GM21576 (cell line): Measurements from ENCODE around the gene PRRG1.
"Not testable (repeated sequence)": the region's sequence is repeated elsewhere in the genome, so short reads cannot be mapped to it uniquely, and the experiment has no call there.

Experiments
- ATAC-seq: cut with Tn5 transposase; IDR thresholded peaks from one replicate; pipeline ENCODE4 v1.9.1; 2021; ENCODE audit warnings: mild to moderate bottlenecking, moderate library complexity; ENCODE audit not compliant: unreplicated experiment

The PRRG1 gene

DNA sequence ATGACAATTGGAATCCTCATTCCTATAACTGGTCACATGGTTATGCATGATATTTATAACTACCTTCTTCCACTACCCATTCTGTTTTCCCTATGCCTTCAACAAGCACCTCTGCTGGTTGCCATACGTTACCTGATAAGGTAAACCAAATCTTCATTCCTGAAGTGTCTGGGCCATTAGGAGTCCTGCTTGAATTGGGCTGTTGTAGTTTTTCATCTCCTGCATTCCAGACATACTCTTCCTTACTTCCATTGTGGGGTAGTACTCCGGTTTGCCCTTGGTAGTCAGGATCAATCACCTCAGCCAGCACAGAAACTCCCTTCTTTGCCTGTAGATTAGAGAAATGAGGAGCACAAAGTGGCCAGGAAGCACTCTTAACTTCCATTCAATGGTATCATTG is 113.2 kb downstream of the PRRG1 start:
- no peak for ATAC-seq

DNA sequence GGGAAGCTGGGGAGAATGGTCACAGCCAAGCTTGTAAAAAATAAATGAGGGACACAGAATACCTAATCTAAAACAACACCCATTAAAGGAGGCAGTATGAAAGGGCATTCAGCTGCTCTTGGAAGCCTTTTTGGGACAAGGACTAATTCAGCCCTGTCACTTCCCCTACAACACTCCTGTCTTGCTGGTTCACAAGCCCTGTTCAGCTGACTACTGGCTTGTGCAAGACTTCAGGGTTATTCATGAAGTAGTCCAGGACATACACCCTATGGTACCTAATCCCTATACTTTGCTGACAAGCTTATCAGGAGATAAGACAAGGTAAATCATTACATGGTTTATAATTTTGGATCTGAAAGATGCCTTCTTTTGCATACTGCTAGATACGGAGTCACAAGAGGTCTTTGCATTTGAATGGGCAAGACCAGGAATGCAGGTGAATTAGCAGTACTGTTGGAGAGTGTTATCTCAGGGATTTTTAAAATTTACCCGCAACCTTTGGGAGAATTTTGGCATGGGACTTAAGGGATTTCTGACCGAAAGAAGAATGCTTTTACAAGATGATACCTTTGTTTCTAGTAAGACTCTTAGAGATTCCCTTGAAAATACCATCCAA is 119.1 kb downstream of the PRRG1 start:
- no peak for ATAC-seq

DNA sequence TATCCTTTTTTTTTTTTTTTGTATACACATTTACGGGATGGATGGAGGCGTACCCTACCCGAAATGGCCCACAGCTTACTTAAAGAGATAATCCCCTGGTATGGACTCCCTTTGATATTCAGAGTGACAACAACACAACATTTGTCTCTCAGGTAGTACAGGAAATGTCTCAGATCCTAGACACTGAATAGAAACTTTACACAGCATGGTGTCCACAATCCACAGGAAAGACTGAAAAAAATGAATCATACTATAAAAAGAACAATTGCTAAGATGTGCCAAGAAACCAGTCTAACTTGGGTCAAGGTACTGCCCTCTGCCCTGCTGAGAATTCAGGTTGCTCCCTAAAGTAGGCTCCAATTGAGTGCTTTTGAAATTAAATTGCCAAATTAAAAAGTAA is 121.5 kb downstream of the PRRG1 start:
- ATAC-seq: no peak

DNA sequence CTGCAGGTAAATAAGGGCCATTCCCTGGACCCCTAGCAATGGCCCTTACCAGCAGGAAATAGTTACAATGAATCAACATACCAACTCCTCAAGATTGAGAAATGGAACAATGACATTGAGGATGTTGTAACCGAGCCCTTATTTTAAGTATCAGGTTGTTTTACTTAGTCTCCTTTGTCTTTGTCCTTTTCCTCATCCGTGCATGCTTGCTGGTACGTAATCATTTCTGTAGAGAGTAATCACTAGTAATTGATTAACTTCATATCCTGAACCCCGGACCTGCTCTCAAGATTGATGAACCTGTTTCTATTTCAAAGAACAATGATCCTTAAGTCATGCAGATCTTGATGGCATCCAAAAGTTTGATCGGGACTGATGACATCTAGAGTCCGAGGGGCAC is 123.7 kb downstream of the PRRG1 start:
- ATAC-seq: no peak

DNA sequence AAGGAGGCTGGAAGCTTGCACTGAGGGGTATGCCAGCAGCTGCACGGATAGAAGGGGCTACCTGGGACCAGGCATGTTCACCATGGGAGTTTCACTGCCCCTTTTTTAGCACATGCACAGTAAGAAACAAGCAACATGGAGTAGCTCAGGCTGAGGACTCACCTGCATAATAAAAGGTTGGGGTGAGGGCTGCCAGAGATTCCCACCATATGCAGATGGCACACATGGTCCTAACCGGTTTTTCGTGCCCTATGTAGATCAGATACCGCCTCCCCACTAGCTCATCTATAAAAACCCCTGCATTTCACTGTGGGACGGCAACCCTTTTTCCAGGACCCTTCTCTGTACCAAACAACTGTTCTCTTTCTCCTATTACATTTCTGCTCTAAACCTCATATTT is 125.3 kb downstream of the PRRG1 start:
- ATAC-seq: no peak

DNA sequence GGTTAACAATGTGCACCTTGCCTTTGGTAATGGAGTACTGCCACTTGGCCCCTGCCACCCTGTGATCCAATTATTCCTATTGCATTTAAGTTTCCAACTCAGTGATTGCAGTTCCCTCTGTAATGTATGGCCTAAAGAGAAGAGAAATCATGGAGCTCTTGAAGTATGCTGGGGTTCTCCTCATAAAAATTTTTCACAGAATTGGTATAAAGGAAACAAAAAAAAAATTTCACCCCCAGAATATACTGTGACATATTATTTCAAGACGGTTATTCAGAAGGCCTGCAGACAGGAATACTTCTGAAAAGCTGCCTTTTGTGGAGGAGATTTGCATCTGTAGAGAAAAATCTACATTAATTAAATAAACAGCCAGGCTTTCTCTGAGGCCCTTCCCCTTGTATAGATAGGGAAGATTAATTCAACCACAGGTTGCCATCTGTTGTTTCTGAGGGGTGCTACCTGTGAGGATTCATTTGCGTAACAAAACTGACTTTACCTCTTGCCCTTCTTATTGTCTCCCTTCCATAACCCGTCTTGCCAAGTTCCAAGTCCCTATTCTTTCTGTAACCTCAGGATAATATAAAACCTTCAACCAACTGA is 127.5 kb downstream of the PRRG1 start:
- no peak for ATAC-seq

DNA sequence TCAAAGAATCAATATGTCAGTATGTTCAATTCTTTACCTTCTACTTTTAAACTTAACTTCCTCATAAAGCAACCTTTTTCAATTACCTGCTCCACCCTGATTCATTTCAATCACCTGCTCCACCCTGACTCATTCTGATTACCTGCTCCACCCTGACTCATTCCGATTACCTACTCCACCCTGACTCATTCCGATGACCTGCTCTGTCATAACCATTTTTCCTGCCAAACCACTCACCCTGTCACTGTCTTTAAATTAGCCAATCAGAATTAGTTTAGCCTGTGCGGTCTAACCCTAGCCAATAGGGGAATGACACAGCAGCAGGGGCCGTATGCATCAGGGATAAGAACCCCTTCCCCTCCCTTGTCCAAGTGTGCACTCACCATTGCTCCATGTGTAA is 135.2 kb downstream of the PRRG1 start:
- not testable (repeated sequence) for ATAC-seq

DNA sequence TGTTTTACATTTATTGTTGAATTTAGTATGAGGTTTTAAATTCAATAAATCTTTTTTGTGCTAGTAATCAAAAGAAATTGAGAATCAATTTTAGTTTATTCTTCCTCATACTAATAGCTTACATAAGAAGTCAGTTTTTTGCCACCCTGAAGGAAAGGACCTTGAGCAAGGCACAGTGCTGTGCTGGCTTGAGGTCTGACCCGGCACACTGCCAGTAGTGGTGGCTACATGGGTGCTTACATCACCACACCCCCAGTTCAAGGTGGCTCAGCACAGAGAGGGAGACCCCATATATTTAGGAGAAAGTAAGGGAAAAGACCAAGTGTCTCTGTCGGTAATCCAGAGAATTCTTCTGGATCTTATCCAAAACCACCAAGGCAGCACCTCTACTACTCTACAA is 136.3 kb downstream of the PRRG1 start:
- no peak for ATAC-seq

DNA sequence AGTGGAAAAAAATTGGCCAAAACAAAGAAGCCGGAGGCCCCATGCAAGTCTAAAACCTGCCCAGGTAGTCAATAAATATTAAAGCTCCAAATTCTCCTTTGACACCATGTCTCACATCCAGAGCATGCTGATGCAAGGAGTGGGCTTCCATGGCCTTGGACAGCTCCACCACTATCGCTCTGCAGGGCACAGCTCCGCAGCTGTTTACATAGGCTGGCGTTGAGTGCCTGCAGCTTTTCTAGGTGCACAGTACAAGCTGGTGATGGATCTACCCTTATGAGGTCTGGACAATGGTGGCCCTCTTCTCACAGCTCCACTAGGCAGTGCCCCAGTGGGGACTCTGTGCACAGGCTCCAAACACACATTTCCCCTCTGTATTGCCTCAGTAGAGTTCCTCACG is 138.1 kb downstream of the PRRG1 start:
- no peak for ATAC-seq

DNA sequence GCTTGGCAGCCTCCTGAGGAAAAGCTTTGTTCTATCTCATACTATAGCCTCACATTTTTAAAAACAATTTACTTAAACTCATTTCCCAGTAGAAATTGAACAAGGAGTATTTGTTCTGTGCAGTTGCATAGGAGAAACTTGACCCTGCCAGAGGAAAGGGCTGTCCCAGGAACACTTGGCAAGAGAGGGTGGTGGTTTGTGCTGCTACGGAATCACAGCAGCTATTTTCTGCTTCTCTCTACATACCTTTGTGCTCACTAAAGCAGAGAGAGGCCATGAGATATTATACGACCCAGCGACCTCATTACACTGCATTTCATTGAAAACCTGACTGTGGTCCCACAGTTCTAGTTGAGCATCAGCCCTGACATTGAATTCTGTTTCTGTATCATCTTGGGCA is 139.2 kb downstream of the PRRG1 start:
- no peak for ATAC-seq

DNA sequence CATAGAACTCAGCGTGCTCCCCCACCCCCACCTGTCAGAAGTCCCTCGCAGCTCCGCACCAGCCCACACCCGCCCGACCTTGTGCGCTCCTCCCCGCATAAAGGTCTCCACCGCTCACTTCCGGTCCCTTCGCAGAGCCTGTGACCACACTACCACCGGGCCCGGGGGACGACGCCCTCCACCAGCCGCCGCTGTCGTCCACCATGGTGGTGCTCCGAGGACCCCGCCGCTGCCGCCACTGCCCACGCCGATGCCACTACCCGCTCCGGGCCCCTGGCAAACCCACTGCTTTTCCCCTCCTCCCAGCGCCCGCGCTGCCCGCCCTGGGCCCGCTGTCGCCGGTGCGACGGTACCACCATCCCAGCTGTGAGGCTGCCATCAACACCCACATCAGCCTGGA is 142.5 kb downstream of the PRRG1 start:
- ATAC-seq: no peak

DNA sequence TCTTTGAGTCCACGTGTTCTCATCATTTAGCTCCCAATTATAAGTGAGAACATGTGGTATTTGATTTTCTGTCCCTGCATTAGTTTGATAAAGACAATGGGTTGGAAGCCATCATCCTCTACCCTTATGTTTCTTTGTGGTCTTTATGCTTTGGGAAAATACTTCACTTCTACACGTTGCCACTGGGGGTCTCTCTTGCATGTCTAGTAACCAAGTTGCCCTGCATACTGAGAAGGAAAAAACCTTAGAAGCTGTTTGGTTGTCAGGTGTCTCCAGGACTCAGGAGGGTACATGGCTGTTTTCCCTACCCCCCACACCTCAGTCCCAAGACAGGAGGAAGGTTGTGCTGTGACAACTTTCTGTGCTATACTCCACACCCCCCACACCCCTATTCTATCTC is 146.6 kb downstream of the PRRG1 start:
- peak; percentile 64 for ATAC-seq

DNA sequence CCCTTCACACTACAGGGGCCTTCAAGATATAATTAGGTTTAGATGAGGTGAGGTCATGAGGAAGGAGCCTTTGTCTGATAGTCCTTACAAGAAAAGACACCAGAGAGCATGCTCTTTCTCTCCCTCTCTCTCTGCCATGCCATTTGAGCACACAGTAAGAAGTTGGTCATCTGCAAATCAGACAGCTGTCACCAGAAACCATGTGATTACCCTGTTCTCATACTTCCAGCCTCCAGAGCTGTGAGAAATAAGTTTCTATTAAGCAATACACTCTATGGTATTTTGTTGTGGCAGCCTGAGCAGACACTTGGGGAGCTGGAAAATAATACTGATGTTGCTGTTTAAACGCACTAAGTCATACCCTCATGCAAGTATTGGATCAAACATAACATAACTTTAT is 148.0 kb downstream of the PRRG1 start:
- not testable (repeated sequence) for ATAC-seq

DNA sequence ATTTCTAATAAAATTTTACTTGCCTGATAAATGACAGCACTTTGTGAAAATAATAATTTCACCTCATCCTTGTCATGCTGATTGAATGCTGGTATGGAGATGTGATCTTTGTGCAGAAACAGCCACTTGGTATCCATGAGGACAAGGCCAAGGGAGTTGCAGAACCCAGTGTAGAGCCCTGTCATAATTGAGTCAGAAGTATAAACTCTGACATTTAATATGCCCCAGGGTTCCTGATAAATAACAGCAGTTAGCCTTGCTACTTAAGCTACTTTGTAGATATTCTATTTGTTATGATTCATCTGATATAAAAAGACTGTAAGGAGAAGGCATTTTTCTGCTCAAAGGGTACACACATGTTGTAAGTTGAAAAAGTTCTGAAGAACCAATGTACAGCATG is 149.2 kb downstream of the PRRG1 start:
- ATAC-seq: not testable (repeated sequence)

DNA sequence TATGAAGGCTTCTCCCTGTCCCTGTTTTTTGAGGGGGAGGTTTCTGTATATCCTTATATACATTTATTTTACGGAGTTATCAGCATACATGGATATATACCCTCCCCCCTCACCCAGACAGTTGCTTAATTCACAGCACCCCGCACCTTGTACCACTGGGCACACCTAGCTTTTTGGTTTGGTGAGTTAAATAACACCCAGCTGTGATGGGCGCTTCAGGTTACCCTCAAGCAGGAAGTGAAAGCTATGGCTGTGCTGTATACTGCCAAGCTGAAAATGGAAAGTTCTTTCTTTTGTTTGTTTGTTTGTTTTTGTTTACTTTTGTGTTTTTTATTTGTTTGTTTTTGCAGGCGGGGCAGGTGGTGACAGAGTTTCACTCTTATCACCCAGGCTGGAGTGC is 150.5 kb downstream of the PRRG1 start:
- ATAC-seq: not testable (repeated sequence)

DNA sequence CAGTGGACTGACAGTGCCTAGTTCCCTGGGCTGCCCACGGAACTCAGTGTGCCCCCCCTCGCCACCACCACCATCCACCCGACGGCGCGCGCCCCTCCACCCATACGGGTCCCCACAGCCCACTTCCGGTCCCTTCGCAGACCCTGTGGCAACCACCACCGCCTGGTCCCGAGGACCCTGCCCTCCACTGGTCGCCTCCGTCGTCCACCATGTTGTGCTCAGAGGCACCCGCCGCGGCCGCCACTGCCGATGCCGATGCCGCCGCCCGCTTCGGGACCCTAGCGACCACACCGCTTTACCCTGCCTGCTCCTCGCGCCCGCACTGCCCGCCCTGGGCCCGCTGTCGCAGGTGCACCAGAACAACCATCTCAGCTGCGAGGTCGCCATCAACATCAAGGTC is 155.8 kb downstream of the PRRG1 start:
- no peak for ATAC-seq
